GM21390 (cell line): ENCODE results near the gene WASHC1.
"Not testable (repeated sequence)": the region's sequence is repeated elsewhere in the genome, so short reads cannot be mapped to it uniquely, and the experiment has no call there.

Source experiments
- ATAC-seq: cut with Tn5 transposase; IDR thresholded peaks from one replicate; pipeline ENCODE4 v1.9.1; 2021; ENCODE audit not compliant: unreplicated experiment

The WASHC1 gene

GRCh38 chr9:14129-14809 lies 15.0 kb downstream of the WASHC1 start:
- ATAC-seq = not testable (repeated sequence)

GRCh38 chr9:11206-11605 lies 18.1 kb downstream of the WASHC1 start:
- ATAC-seq = not testable (repeated sequence)

GRCh38 chr9:10653-11053 lies 18.6 kb downstream of the WASHC1 start:
- not testable (repeated sequence) for ATAC-seq

- not testable (repeated sequence) for ATAC-seq
Observed at GRCh38 chr9:10207-10606, 19.0 kb downstream of the WASHC1 start.
